Liver (tissue), 9 donors: Measurements from ENCODE around the gene FNBP1. TPM values are rescaled to one million over a fixed set of nuclear protein-coding genes. Genes with fewer than 3 reads are reported as not detected.

Source experiments
- DNase-seq: peaks from one replicate; pipeline ENCODE4 v3.0.0-alpha.2; 2017; ENCODE audit warnings: low spot score
- H3K27ac ChIP-seq, 2 donors: one replicate each; pipeline ENCODE4 v1.7.0; 2013; ENCODE audit warnings: inconsistent platforms in 2 of 2, low read length in 2 of 2, control low read depth in 1 of 2, low read depth in 1 of 2, mild to moderate bottlenecking in 1 of 2
- H3K27me3 ChIP-seq, 4 donors: one replicate each; pipeline versions ENCODE4 v1.6.1 to v1.7.0; 2013; ENCODE audit warnings: low read length in 3 of 4, inconsistent platforms in 1 of 4, mild to moderate bottlenecking in 1 of 4, moderate library complexity in 1 of 4; ENCODE audit not compliant: control insufficient read depth in 4 of 4, insufficient read depth in 4 of 4
- H3K36me3 ChIP-seq, 4 donors: one replicate each; pipeline versions ENCODE4 v1.6.1 to v1.7.0; 2013; ENCODE audit warnings: low read length in 3 of 4, mild to moderate bottlenecking in 3 of 4, low read depth in 1 of 4, moderate library complexity in 1 of 4; ENCODE audit not compliant: control insufficient read depth in 4 of 4, insufficient read depth in 3 of 4
- H3K4me1 ChIP-seq, 4 donors: one replicate each; pipeline versions ENCODE4 v1.6.1 to v1.7.0; 2013; ENCODE audit warnings: low read length in 3 of 4, mild to moderate bottlenecking in 3 of 4, moderate library complexity in 1 of 4; ENCODE audit not compliant: control insufficient read depth in 4 of 4, insufficient read depth in 4 of 4
- H3K4me3 ChIP-seq, 3 donors: one replicate each; pipeline versions ENCODE4 v1.6.1 to v1.7.0; 2013; ENCODE audit warnings: low read length in 3 of 3, control low read depth in 1 of 3, low read depth in 1 of 3, mild to moderate bottlenecking in 1 of 3
- H3K9ac ChIP-seq, 2 donors: one replicate each; pipeline ENCODE4 v1.7.0; 2013; ENCODE audit warnings: low read length in 2 of 2, mild to moderate bottlenecking in 2 of 2, moderate library complexity in 2 of 2, control low read depth in 1 of 2, low read depth in 1 of 2
- H3K9me3 ChIP-seq, 4 donors: one replicate each; pipeline versions ENCODE4 v1.6.1 to v1.7.0; 2013; ENCODE audit warnings: low read length in 3 of 4; ENCODE audit not compliant: control insufficient read depth in 4 of 4
- EGR1 ChIP-seq, 2 donors: IDR thresholded peaks; 2 replicates each; pipeline ENCODE4 v1.6.1; 2016 to 2018; ENCODE audit warnings: antibody characterized with exemption in 2 of 2, low read depth in 2 of 2
- FOXA1 ChIP-seq: IDR thresholded peaks from 2 replicates; pipeline ENCODE4 v1.6.1; 2016; ENCODE audit warnings: antibody characterized with exemption
- FOXA2 ChIP-seq: IDR thresholded peaks from 2 replicates; pipeline ENCODE4 v1.6.1; 2016; ENCODE audit warnings: antibody characterized with exemption
- HNF4A ChIP-seq, 2 donors: conservative IDR thresholded peaks; 2 replicates each; pipeline ENCODE4 v1.6.1; 2016; ENCODE audit warnings: antibody characterized with exemption in 2 of 2, mild to moderate bottlenecking in 2 of 2
- HNF4G ChIP-seq: IDR thresholded peaks from 2 replicates; pipeline ENCODE4 v1.6.1; 2016; ENCODE audit warnings: antibody characterized with exemption
- JUND ChIP-seq, 2 donors: IDR thresholded peaks; 2 replicates each; pipeline ENCODE4 v1.6.1; 2016; ENCODE audit warnings: antibody characterized with exemption in 2 of 2
- NR2F2 ChIP-seq: IDR thresholded peaks from 2 replicates; pipeline ENCODE4 v1.6.1; 2016; ENCODE audit warnings: antibody characterized with exemption
- RAD21 ChIP-seq, 2 donors: IDR thresholded peaks; 2 replicates each; pipeline ENCODE4 v1.6.1; 2016; ENCODE audit warnings: antibody characterized with exemption in 2 of 2, mild to moderate bottlenecking in 2 of 2
- RXRA ChIP-seq, 2 donors: IDR thresholded peaks; 2 replicates each; pipeline ENCODE4 v1.6.1; 2017 to 2018; ENCODE audit warnings: antibody characterized with exemption in 2 of 2, mild to moderate bottlenecking in 1 of 2
- TAF1 ChIP-seq: conservative IDR thresholded peaks from 2 replicates; pipeline ENCODE4 v1.6.1; 2016; ENCODE audit warnings: antibody characterized with exemption, mild to moderate bottlenecking
- YY1 ChIP-seq: IDR thresholded peaks from 2 replicates; pipeline ENCODE4 v1.6.1; 2016; ENCODE audit warnings: antibody characterized with exemption, mild to moderate bottlenecking
- WGBS: extraction: QIAGEN DNeasy Blood & Tissue Kit; methylation state at CpG from one replicate; pipeline ENCODE4 v1.1.7; 2013; 5-methylcytosine and 5-hydroxymethylcytosine counted together
- polyA plus RNA-seq, 2 donors: library from polyadenylated mRNA; stranded (reverse) in 1 of 2; unstranded in 1 of 2; fragments of 200-250 nt in 1 of 2; fragments of >200 nt in 1 of 2; fragmentation: Nextera tagmentation in 1 of 2; extraction: Ambion mirVana in 1 of 2; gene quantifications; one replicate each; pipeline versions ENCODE4 v1.2.1 to v1.2.3, GENCODE V29; 2013 to 2015
- total RNA-seq, 2 donors: library from RNA; depleted of rRNA; stranded (reverse); fragments of >200 nt; gene quantifications; one replicate each; pipeline ENCODE4 v1.2.3, GENCODE V29; 2014
- TF ChIP-seq, protein P1 (sequence below): IDR thresholded peaks from 2 replicates; pipeline ENCODE4 v1.6.1; 2016; ENCODE audit warnings: antibody characterized with exemption
- TF ChIP-seq, protein P2 (sequence below): IDR thresholded peaks from 2 replicates; pipeline ENCODE4 v1.6.1; 2016; ENCODE audit warnings: antibody characterized with exemption
- TF ChIP-seq, protein P3 (sequence below): IDR thresholded peaks from 2 replicates; pipeline ENCODE4 v1.6.1; 2016; ENCODE audit warnings: antibody characterized with exemption, mild to moderate bottlenecking
- donor health status: healthy.
- donor health status: healthy.
- donor health status: healthy.
- donor health status: healthy.
- donor health status: healthy.

FNBP1 gene
- total and polyA plus RNA-seq, 4 donors: 6.6 to 15.6 (median 12.3) TPM

DNA sequence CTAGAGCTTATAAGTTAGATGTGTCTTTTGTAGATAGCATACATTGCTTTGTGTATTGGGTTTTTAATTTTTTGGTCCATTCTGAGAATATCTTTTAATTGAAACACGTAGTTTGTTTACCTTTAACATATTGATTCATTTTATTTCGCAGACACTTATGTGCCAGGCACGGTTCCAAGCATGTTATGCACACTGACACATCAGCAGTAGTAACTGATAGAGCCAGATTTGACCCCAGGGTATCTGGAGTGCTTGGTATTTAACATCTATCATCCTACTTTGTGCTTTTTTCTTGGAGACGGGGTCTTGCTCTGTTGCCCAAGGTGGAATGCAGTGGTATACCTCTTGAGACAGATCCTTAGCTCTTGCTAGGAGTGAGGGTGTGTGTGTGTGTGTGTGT, 135.8 kb downstream of the FNBP1 start:
- no peak overlapping the region for H3K9ac ChIP-seq
- no peak for TF ChIP-seq HNF4A (conservative IDR thresholded peaks at IDR 0.05)
- H3K27me3 ChIP-seq: no peaks in the 10 kb centered on the region
- DNase-seq: no peak
- no peaks in the 10 kb centered on the region for H3K4me1 ChIP-seq
- no peak overlapping the region for H3K4me3 ChIP-seq
- H3K27ac ChIP-seq: no peak overlapping the region
- H3K36me3 ChIP-seq: peaks cover 0 to 7% (median 6%) of the 10 kb centered on the region in 4 donors
- H3K9me3 ChIP-seq: no peaks in the 10 kb centered on the region
- WGBS: 97% methylated on average over 4 of the region's 4 CpGs

GRCh38 chr9:129906298-129906697, 136.7 kb downstream of the FNBP1 start:
- WGBS: 97% methylated on average over 4 of the region's 4 CpGs
- Histone ChIP-seq H3K4me3 (no peak overlapping the region), H3K36me3 (peaks cover 0 to 7% (median 7%) of the 10 kb centered on the region in 4 donors)

GRCh38 chr9:129904734-129905133, 138.3 kb downstream of the FNBP1 start:
- Histone ChIP-seq H3K36me3 (peaks cover 6 to 17% (median 9%) of the 10 kb centered on the region in 4 donors), H3K27me3 (no peaks in the 10 kb centered on the region), H3K9me3 (no peaks in the 10 kb centered on the region), H3K9ac (no peak overlapping the region), H3K27ac (no peak overlapping the region), H3K4me3 (no peak overlapping the region), H3K4me1 (no peaks in the 10 kb centered on the region)
- no peak for DNase-seq
- TF ChIP-seq YY1 (no peak), EGR1 (IDR thresholded peaks at IDR 0.05; ENCODE audit: low read depth in 2 of 2) (no peak), HNF4G (no peak), HNF4A (conservative IDR thresholded peaks at IDR 0.05) (no peak), FOXA2 (no peak), RXRA (IDR thresholded peaks at IDR 0.05) (no peak), RAD21 (IDR thresholded peaks at IDR 0.05) (no peak), FOXA1 (no peak), JUND (IDR thresholded peaks at IDR 0.05) (no peak), TAF1 (no peak), NR2F2 (no peak)
- TF ChIP-seq, protein P1, sequence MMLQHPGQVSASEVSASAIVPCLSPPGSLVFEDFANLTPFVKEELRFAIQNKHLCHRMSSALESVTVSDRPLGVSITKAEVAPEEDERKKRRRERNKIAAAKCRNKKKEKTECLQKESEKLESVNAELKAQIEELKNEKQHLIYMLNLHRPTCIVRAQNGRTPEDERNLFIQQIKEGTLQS: no peak
- TF ChIP-seq, protein P2, sequence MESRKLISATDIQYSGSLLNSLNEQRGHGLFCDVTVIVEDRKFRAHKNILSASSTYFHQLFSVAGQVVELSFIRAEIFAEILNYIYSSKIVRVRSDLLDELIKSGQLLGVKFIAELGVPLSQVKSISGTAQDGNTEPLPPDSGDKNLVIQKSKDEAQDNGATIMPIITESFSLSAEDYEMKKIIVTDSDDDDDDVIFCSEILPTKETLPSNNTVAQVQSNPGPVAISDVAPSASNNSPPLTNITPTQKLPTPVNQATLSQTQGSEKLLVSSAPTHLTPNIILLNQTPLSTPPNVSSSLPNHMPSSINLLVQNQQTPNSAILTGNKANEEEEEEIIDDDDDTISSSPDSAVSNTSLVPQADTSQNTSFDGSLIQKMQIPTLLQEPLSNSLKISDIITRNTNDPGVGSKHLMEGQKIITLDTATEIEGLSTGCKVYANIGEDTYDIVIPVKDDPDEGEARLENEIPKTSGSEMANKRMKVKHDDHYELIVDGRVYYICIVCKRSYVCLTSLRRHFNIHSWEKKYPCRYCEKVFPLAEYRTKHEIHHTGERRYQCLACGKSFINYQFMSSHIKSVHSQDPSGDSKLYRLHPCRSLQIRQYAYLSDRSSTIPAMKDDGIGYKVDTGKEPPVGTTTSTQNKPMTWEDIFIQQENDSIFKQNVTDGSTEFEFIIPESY: no peak
- 95% methylated on average over 4 of the region's 4 CpGs for WGBS

More at GRCh38 chr9:129906298-129906697, 136.7 kb downstream of the FNBP1 start:
- H3K27ac ChIP-seq: no peak overlapping the region
- H3K4me1 ChIP-seq: no peaks in the 10 kb centered on the region
- H3K27me3 ChIP-seq: no peaks in the 10 kb centered on the region
- no peaks in the 10 kb centered on the region for H3K9me3 ChIP-seq
- no peak overlapping the region for H3K9ac ChIP-seq
- DNase-seq: no peak
- TF ChIP-seq, protein P3, sequence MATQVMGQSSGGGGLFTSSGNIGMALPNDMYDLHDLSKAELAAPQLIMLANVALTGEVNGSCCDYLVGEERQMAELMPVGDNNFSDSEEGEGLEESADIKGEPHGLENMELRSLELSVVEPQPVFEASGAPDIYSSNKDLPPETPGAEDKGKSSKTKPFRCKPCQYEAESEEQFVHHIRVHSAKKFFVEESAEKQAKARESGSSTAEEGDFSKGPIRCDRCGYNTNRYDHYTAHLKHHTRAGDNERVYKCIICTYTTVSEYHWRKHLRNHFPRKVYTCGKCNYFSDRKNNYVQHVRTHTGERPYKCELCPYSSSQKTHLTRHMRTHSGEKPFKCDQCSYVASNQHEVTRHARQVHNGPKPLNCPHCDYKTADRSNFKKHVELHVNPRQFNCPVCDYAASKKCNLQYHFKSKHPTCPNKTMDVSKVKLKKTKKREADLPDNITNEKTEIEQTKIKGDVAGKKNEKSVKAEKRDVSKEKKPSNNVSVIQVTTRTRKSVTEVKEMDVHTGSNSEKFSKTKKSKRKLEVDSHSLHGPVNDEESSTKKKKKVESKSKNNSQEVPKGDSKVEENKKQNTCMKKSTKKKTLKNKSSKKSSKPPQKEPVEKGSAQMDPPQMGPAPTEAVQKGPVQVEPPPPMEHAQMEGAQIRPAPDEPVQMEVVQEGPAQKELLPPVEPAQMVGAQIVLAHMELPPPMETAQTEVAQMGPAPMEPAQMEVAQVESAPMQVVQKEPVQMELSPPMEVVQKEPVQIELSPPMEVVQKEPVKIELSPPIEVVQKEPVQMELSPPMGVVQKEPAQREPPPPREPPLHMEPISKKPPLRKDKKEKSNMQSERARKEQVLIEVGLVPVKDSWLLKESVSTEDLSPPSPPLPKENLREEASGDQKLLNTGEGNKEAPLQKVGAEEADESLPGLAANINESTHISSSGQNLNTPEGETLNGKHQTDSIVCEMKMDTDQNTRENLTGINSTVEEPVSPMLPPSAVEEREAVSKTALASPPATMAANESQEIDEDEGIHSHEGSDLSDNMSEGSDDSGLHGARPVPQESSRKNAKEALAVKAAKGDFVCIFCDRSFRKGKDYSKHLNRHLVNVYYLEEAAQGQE: no peak
